Suprapubic skin (tissue), 3 donors: Measurements from ENCODE around the gene TCF20.

Experiments used
- POLR2A ChIP-seq, 2 donors: fragments of 450-650 bp; IDR thresholded peaks; one replicate each; pipeline ENCODE4 v1.6.1; 2017; ENCODE audit warnings: antibody characterized with exemption in 2 of 2, mild to moderate bottlenecking in 2 of 2, moderate library complexity in 2 of 2
- TF ChIP-seq, protein P1 (sequence below), 2 donors: fragments of 200-600 bp in 1 of 2; fragments of 450-650 bp in 1 of 2; sonication (generic) in 1 of 2; IDR thresholded peaks; one replicate each; pipeline ENCODE4 v1.5.1; 2016 to 2019; ENCODE audit warnings: antibody characterized with exemption in 2 of 2, mild to moderate bottlenecking in 1 of 2, moderate library complexity in 1 of 2

DNA sequence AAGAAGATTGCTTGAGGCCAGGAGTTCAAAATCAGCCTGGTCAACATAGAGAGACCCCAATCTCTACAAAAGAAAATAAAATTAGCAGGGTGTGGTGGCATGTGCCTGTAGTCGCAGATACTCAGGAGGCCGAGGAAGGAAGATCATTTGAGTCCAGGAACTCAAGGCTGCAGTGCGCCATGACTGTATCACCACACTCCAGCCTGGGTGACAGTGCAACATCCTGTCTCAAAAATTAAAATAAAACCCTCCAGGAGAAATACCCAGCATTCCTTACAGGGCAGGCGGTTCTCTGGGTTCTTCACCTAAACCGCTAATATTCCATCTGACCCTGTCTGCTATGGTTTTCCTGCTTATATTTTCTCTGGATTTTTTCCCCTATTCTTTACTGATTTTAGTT lies 13.5 kb downstream of the TCF20 start:
- TF ChIP-seq, protein P1, sequence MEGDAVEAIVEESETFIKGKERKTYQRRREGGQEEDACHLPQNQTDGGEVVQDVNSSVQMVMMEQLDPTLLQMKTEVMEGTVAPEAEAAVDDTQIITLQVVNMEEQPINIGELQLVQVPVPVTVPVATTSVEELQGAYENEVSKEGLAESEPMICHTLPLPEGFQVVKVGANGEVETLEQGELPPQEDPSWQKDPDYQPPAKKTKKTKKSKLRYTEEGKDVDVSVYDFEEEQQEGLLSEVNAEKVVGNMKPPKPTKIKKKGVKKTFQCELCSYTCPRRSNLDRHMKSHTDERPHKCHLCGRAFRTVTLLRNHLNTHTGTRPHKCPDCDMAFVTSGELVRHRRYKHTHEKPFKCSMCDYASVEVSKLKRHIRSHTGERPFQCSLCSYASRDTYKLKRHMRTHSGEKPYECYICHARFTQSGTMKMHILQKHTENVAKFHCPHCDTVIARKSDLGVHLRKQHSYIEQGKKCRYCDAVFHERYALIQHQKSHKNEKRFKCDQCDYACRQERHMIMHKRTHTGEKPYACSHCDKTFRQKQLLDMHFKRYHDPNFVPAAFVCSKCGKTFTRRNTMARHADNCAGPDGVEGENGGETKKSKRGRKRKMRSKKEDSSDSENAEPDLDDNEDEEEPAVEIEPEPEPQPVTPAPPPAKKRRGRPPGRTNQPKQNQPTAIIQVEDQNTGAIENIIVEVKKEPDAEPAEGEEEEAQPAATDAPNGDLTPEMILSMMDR (IDR thresholded peaks at IDR 0.05), result no peak
- no peak for TF ChIP-seq POLR2A (IDR thresholded peaks at IDR 0.05)
